Natural killer cell (primary cell): ENCODE data around the gene DDX24. TPM values are rescaled to one million over a fixed set of nuclear protein-coding genes. Genes with fewer than 3 reads are reported as not detected.

Experiments used
- ATAC-seq, 3 donors: fragments of 150-1000 bp in 2 of 3; fragments of 200-7000 bp in 1 of 3; cut with Tn5 transposase; 1 replicate in 1 of 3; 2 replicates in 2 of 3; pipeline ENCODE4 v1.10.0; 2021; ENCODE audit warnings: mild to moderate bottlenecking in 2 of 3, moderate library complexity in 2 of 3
- DNase-seq, 2 donors: peaks; one replicate each; pipeline versions ENCODE4 v3.0.0 to v3.0.0-alpha.2; 2013 to 2021; ENCODE audit warnings: mixed read lengths in 1 of 2
- H3K27ac ChIP-seq: one replicate; pipeline ENCODE4 v1.5.1; 2013; ENCODE audit warnings: mild to moderate bottlenecking, low read length
- H3K27me3 ChIP-seq: one replicate; pipeline ENCODE4 v1.6.1; 2013; ENCODE audit warnings: low read length; ENCODE audit not compliant: control insufficient read depth, insufficient read depth
- H3K36me3 ChIP-seq: one replicate; pipeline ENCODE4 v1.6.1; 2013; ENCODE audit warnings: low read length; ENCODE audit not compliant: control insufficient read depth, insufficient read depth
- H3K4me1 ChIP-seq: one replicate; pipeline ENCODE4 v1.6.1; 2013; ENCODE audit warnings: low read length; ENCODE audit not compliant: control insufficient read depth, insufficient read depth
- H3K4me3 ChIP-seq: one replicate; pipeline ENCODE4 v1.5.1; 2013; ENCODE audit warnings: low read length
- H3K9me3 ChIP-seq: one replicate; pipeline ENCODE4 v1.6.1; 2013; ENCODE audit warnings: low read length; ENCODE audit not compliant: control insufficient read depth, insufficient read depth
- H3K27ac Mint-ChIP-seq, 2 donors: one replicate each; pipeline ENCODE4 v1.8.0; 2022; ENCODE audit warnings: mild to moderate bottlenecking in 2 of 2, mixed read lengths in 2 of 2, moderate library complexity in 1 of 2
- H3K27me3 Mint-ChIP-seq, 2 donors: one replicate each; pipeline ENCODE4 v1.8.0; 2022; ENCODE audit warnings: low read depth in 2 of 2, mixed read lengths in 2 of 2
- H3K36me3 Mint-ChIP-seq: one replicate; pipeline ENCODE4 v1.8.0; 2022; ENCODE audit warnings: mixed read lengths
- H3K4me1 Mint-ChIP-seq, 2 donors: one replicate each; pipeline ENCODE4 v1.8.0; 2022; ENCODE audit warnings: mixed read lengths in 2 of 2
- H3K4me3 Mint-ChIP-seq: one replicate; pipeline ENCODE4 v1.8.0; 2022; ENCODE audit warnings: mild to moderate bottlenecking, moderate library complexity, mixed read lengths
- H3K9me3 Mint-ChIP-seq, 2 donors: one replicate each; pipeline ENCODE4 v1.8.0; 2022; ENCODE audit warnings: mixed read lengths in 2 of 2
- CTCF ChIP-seq: fragments of 200-600 bp; IDR thresholded peaks from one replicate; pipeline ENCODE4 v1.8.0; 2022; ENCODE audit warnings: antibody characterized with exemption
- WGBS: methylation state at CpG from one replicate; pipeline ENCODE4 v1.1.7; 2013; ENCODE audit warnings: missing lambda C conversion rate; ENCODE audit not compliant: insufficient coverage; 5-methylcytosine and 5-hydroxymethylcytosine counted together
- intact Hi-C: fragments of 100-400 bp; cut with micrococcal nuclease; formaldehyde crosslinking; loops from one replicate; pipeline ENCODE4 v1.14.2; 2022
- total RNA-seq, 4 donors: library from RNA; stranded (reverse); fragments of 120-200 nt in 1 of 4; gene quantifications; one replicate each; pipeline versions ENCODE4 v1.2.3 to v1.2.4, GENCODE V29; 2013 to 2022

The DDX24 gene
- total RNA-seq, 3 donors from 2014 or later (not counting 1 experiment from before 2014, with no cell fraction given) = 250 to 357 (median 296) TPM

GRCh38 chr14:94005324-94006073 is 75.5 kb downstream of the DDX24 start:
- H3K9me3 Mint-ChIP-seq = no peaks in the 10 kb centered on the region
- Histone ChIP-seq H3K27ac (no peak overlapping the region), H3K4me1 (peaks cover 8% of the 10 kb centered on the region), H3K9me3 (no peaks in the 10 kb centered on the region), H3K4me3 (no peak overlapping the region), H3K27me3 (peaks cover 22% of the 10 kb centered on the region), H3K36me3 (no peaks in the 10 kb centered on the region)
- peaks cover 55 to 59% of the 10 kb centered on the region in 2 donors for H3K27me3 Mint-ChIP-seq
- 62% methylated on average over 13 of the region's 14 CpGs for WGBS
- TF ChIP-seq CTCF = peak; percentile 31
- H3K4me3 Mint-ChIP-seq = no peak overlapping the region
- H3K4me1 Mint-ChIP-seq = peaks cover 5 to 8% of the 10 kb centered on the region in 2 donors
- ATAC-seq = peak in 2 of 3 donors; percentile 31 to 34
- peak in 1 of 2 donors; percentile 52 for DNase-seq
- H3K27ac Mint-ChIP-seq = no peak overlapping the region
- H3K36me3 Mint-ChIP-seq = no peaks in the 10 kb centered on the region
- intact Hi-C loops = no loop called here

- no peak for TF ChIP-seq CTCF
- DNase-seq (no peak), ATAC-seq (peak in 1 of 3 donors; percentile 24)
- Histone ChIP-seq H3K36me3 (no peaks in the 10 kb centered on the region), H3K4me3 (no peak overlapping the region), H3K27me3 (peaks cover 15% of the 10 kb centered on the region), H3K9me3 (no peaks in the 10 kb centered on the region), H3K27ac (no peak overlapping the region), H3K4me1 (peaks cover 8% of the 10 kb centered on the region)
- Mint-ChIP-seq H3K27ac (no peak overlapping the region), H3K4me1 (peaks cover 4 to 5% of the 10 kb centered on the region in 2 donors), H3K36me3 (no peaks in the 10 kb centered on the region), H3K27me3 (peaks cover 44 to 45% of the 10 kb centered on the region in 2 donors), H3K4me3 (no peak overlapping the region), H3K9me3 (no peaks in the 10 kb centered on the region)
- WGBS = 86% methylated on average over 8 of the region's 8 CpGs
- intact Hi-C loops = loop anchor here (5.0 kb wide), 2 partner anchors 47 to 347 kb away; no protein-coding TSS in a partner anchor
These were observed 77.0 kb downstream of the DDX24 start for GRCh38 chr14:94004015-94004414.

- H3K36me3 ChIP-seq = no peaks in the 10 kb centered on the region
- intact Hi-C loops = loop anchor here (5.0 kb wide), 2 partner anchors 46 to 346 kb away; no protein-coding TSS in a partner anchor
- ATAC-seq = no peak
- no peak for DNase-seq
- H3K4me3 ChIP-seq = no peak overlapping the region
- Mint-ChIP-seq H3K4me1 (peaks cover 4 to 5% of the 10 kb centered on the region in 2 donors), H3K9me3 (no peaks in the 10 kb centered on the region), H3K36me3 (no peaks in the 10 kb centered on the region), H3K27me3 (peaks cover 43 to 45% of the 10 kb centered on the region in 2 donors), H3K4me3 (no peak overlapping the region), H3K27ac (peak overlapping the region in 1 of 2 donors; percentile 0)
- peaks cover 9% of the 10 kb centered on the region for H3K27me3 ChIP-seq
- no peak overlapping the region for H3K27ac ChIP-seq
- H3K4me1 ChIP-seq = peaks cover 8% of the 10 kb centered on the region
- no peak for TF ChIP-seq CTCF
- WGBS = 86% methylated on average over 4 of the region's 4 CpGs
- no peaks in the 10 kb centered on the region for H3K9me3 ChIP-seq
These were observed 77.6 kb downstream of the DDX24 start for GRCh38 chr14:94003397-94003796.
